C4-2B (cell line): ENCODE data around the gene ANGPT4.

Experiments
- ZFX ChIP-seq: fragments of 450-650 bp; IDR thresholded peaks from 2 replicates; pipeline ENCODE4 v1.6.1; 2017
- TF ChIP-seq, protein P1 (sequence below): fragments of 450-650 bp; conservative IDR thresholded peaks from 2 replicates; pipeline ENCODE4 v1.5.1; 2017; ENCODE audit warnings: mild to moderate bottlenecking

DNA sequence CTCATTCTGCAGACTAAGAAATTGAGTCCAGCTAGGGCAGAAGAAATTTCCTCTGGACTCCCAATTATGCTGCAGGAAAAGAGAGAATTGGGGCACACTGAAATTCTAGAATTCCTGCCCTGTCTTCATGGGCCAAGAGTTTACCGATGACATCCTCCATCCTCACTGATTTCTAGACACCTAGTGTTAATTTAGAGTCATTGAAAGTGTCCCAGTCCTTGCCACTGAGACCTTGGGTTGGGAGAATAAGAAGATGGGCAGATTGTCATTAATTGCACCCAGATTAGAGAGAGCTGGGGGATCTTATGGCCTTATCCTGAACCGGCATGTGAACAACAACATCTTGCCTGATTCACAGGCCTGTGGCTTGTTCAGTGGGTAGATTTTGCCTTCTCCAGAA, 29.0 kb downstream of the ANGPT4 start:
- TF ChIP-seq, protein P1, sequence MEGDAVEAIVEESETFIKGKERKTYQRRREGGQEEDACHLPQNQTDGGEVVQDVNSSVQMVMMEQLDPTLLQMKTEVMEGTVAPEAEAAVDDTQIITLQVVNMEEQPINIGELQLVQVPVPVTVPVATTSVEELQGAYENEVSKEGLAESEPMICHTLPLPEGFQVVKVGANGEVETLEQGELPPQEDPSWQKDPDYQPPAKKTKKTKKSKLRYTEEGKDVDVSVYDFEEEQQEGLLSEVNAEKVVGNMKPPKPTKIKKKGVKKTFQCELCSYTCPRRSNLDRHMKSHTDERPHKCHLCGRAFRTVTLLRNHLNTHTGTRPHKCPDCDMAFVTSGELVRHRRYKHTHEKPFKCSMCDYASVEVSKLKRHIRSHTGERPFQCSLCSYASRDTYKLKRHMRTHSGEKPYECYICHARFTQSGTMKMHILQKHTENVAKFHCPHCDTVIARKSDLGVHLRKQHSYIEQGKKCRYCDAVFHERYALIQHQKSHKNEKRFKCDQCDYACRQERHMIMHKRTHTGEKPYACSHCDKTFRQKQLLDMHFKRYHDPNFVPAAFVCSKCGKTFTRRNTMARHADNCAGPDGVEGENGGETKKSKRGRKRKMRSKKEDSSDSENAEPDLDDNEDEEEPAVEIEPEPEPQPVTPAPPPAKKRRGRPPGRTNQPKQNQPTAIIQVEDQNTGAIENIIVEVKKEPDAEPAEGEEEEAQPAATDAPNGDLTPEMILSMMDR: no peak
- TF ChIP-seq ZFX: no peak
